Endothelial cell of umbilical vein (primary cell): ENCODE results near the gene VAV3. TPM values are rescaled to one million over a fixed set of nuclear protein-coding genes. Genes with fewer than 3 reads are reported as not detected.

Experiments used
- BruUV-seq: library from RNA; stranded (reverse); fragments of 400-500 nt; replicated peaks from 2 replicates; lab custom pipeline; 2021; lab: Mats Ljungman, UMichigan
- CTCF ChIA-PET: fragments of 300-600, 350-600 bp; sonication (Branson Sonifier 250); formaldehyde crosslinking; loops from one replicate; lab custom pipeline; 2021; ENCODE audit warnings: antibody characterized with exemption, inconsistent platforms; lab: Charles Lee
- POLR2A ChIA-PET: fragments of 300-600, 350-600 bp; sonication (Branson Sonifier 250); formaldehyde crosslinking; loops from one replicate; lab custom pipeline; 2021; ENCODE audit warnings: antibody characterized with exemption, inconsistent platforms; lab: Charles Lee
- DNase-seq: peaks from one replicate; pipeline ENCODE4 v3.0.0-alpha.2; 2011; ENCODE audit warnings: low read depth, low spot score
- FAIRE-seq: peaks from 2 replicates; lab custom pipeline; 2011; peaks lifted over from hg19 to GRCh38; lab: Jason Lieb, UNC
- H2AFZ ChIP-seq: 2 replicates; pipeline ENCODE4 v1.6.0; 2012; ENCODE audit warnings: low read depth, low read length, control low read depth, inconsistent platforms
- H3K27ac ChIP-seq: 2 replicates; pipeline ENCODE4 v1.5.1; 2011; ENCODE audit warnings: low read depth, mild to moderate bottlenecking, control low read depth, low read length, moderate library complexity; ENCODE audit not compliant: insufficient read depth
- H3K27me3 ChIP-seq, 2 experiments: 2 replicates each; pipeline versions ENCODE4 v1.6.0 to v1.6.1; 2011; ENCODE audit warnings: low read length in 2 of 2, mixed read lengths in 1 of 2; ENCODE audit not compliant: control insufficient read depth in 2 of 2, insufficient read depth in 2 of 2
- H3K36me3 ChIP-seq, 2 experiments: 2 replicates in 1 of 2; 3 replicates in 1 of 2; pipeline ENCODE4 v1.5.1; 2011; ENCODE audit warnings: low read length in 2 of 2, mild to moderate bottlenecking in 1 of 2, moderate library complexity in 1 of 2; ENCODE audit not compliant: control insufficient read depth in 2 of 2, insufficient read depth in 2 of 2; ENCODE audit errors: extremely low read depth in 1 of 2
- H3K4me1 ChIP-seq: 3 replicates; pipeline ENCODE4 v1.5.1; 2011; ENCODE audit warnings: mild to moderate bottlenecking, low read length; ENCODE audit not compliant: control insufficient read depth, insufficient read depth; ENCODE audit errors: extremely low read depth
- H3K4me2 ChIP-seq: 2 replicates; pipeline ENCODE4 v1.6.1; 2011; ENCODE audit warnings: low read length, control low read depth, mixed read lengths; ENCODE audit not compliant: insufficient read depth
- H3K4me3 ChIP-seq, 3 experiments: fragments of 200-600 bp in 1 of 3; sonication (generic), shearing (Covaris generic) in 1 of 3; replicated peaks in 1 of 3; 2 replicates each; pipeline ENCODE4 v1.5.1; 2011 to 2016; ENCODE audit warnings: control low read depth in 3 of 3, low read length in 3 of 3, mild to moderate bottlenecking in 2 of 3, inconsistent platforms in 1 of 3, low read depth in 1 of 3, moderate library complexity in 1 of 3; ENCODE audit not compliant: insufficient read depth in 1 of 3
- H3K79me2 ChIP-seq: 2 replicates; pipeline ENCODE4 v1.6.0; 2012; ENCODE audit warnings: low read length, inconsistent platforms; ENCODE audit not compliant: control insufficient read depth, insufficient read depth
- H3K9ac ChIP-seq: replicated peaks from 2 replicates; pipeline ENCODE3; 2011; ENCODE audit warnings: low read length, control low read depth; ENCODE audit not compliant: insufficient read depth; ENCODE audit errors: extremely low read depth
- H3K9me1 ChIP-seq: replicated peaks from 3 replicates; pipeline ENCODE4 v1.6.0; 2011; ENCODE audit warnings: mild to moderate bottlenecking, low read length; ENCODE audit not compliant: control insufficient read depth, insufficient read depth; ENCODE audit errors: extremely low read depth
- H3K9me3 ChIP-seq: replicated peaks from 2 replicates; pipeline ENCODE4 v1.5.1; 2012; ENCODE audit warnings: low read length, inconsistent platforms; ENCODE audit not compliant: control insufficient read depth, insufficient read depth
- H4K20me1 ChIP-seq: replicated peaks from 2 replicates; pipeline ENCODE3; 2011; ENCODE audit warnings: mild to moderate bottlenecking, low read length; ENCODE audit not compliant: control insufficient read depth, insufficient read depth; ENCODE audit errors: extremely low read depth
- EZH2 ChIP-seq: IDR thresholded peaks from 2 replicates; pipeline ENCODE4 v1.6.1; 2012; ENCODE audit warnings: borderline replicate concordance, low read depth, mild to moderate bottlenecking, moderate library complexity, low read length, inconsistent platforms; ENCODE audit not compliant: severe bottlenecking
- FOS ChIP-seq: IDR thresholded peaks from 2 replicates; pipeline ENCODE4 v1.6.1; 2011; ENCODE audit warnings: mild to moderate bottlenecking, low read length, moderate library complexity, borderline replicate concordance; ENCODE audit not compliant: insufficient read depth
- GATA2 ChIP-seq: IDR thresholded peaks from 2 replicates; pipeline ENCODE4 v1.7.0; 2011; ENCODE audit warnings: low read depth, mild to moderate bottlenecking, moderate library complexity, mixed read lengths, low read length; ENCODE audit not compliant: insufficient read length, insufficient read depth
- JUN ChIP-seq: IDR thresholded peaks from 2 replicates; pipeline ENCODE4 v1.6.1; 2011; ENCODE audit warnings: borderline replicate concordance, low read depth; ENCODE audit not compliant: insufficient read length, insufficient read depth
- MYC ChIP-seq: IDR thresholded peaks from one replicate; pipeline ENCODE4 v1.6.1; 2011; ENCODE audit warnings: mild to moderate bottlenecking, low read depth, low read length
- POLR2A ChIP-seq: IDR thresholded peaks from 2 replicates; pipeline ENCODE4 v1.6.1; 2012; ENCODE audit warnings: low read depth, mild to moderate bottlenecking, control low read depth, low read length
- POLR2AphosphoS5 ChIP-seq: IDR thresholded peaks from 2 replicates; pipeline ENCODE4 v1.6.1; 2012; ENCODE audit warnings: low read depth, mild to moderate bottlenecking, control low read depth, low read length, moderate library complexity; ENCODE audit not compliant: insufficient read depth
- dilution Hi-C: fragments of 300-500 bp; cut with MboI; formaldehyde crosslinking; loops from one replicate; pipeline ENCODE4 v1.15.0; 2019; ENCODE audit warnings: low sequenced_read_pairs; ENCODE audit not compliant: extremely low pct_ligation_motif_present
- intact Hi-C: fragments of 100-400 bp; cut with micrococcal nuclease; formaldehyde crosslinking; loops from one replicate; pipeline ENCODE4 v1.10.0; 2022
- polyA plus RNA-seq, 4 experiments: library from polyadenylated mRNA; depleted of rRNA in 3 of 4; stranded (reverse) in 3 of 4; unstranded in 1 of 4; fragments of >200 nt; gene quantifications; 2 replicates each; pipeline versions ENCODE4 v1.2.1 to v1.2.3, GENCODE V29; 2011 to 2012; ENCODE audit warnings: missing spikeins in 1 of 4
- total RNA-seq: library from RNA; stranded (reverse); gene quantifications from 2 replicates; pipeline ENCODE4 v1.2.3, GENCODE V29; 2021
- TF ChIP-seq, protein P1 (sequence below), 2 donors: IDR thresholded peaks; 1 replicate in 1 of 2; 2 replicates in 1 of 2; pipeline ENCODE4 v1.5.1; 2011; ENCODE audit warnings: low read length in 2 of 2, mild to moderate bottlenecking in 2 of 2, moderate library complexity in 2 of 2, control low read depth in 1 of 2, inconsistent platforms in 1 of 2, low read depth in 1 of 2; ENCODE audit not compliant: insufficient read depth in 1 of 2; ENCODE audit errors: extremely low read depth in 1 of 2
- TF ChIP-seq, protein P2 (sequence below): IDR thresholded peaks from 2 replicates; pipeline ENCODE4 v1.6.1; 2011; ENCODE audit not compliant: insufficient read depth, insufficient read length

VAV3 gene
- total and polyA plus RNA-seq, 2 donors (not counting 3 experiments of a cell fraction or from before 2014, with no cell fraction given): 0.18 to 1.5 TPM

- TF ChIP-seq JUN (no peak), EZH2 (no peak), FOS (no peak), MYC (no peak), POLR2AphosphoS5 (no peak), GATA2 (no peak), POLR2A (no peak)
- TF ChIP-seq, protein P1, sequence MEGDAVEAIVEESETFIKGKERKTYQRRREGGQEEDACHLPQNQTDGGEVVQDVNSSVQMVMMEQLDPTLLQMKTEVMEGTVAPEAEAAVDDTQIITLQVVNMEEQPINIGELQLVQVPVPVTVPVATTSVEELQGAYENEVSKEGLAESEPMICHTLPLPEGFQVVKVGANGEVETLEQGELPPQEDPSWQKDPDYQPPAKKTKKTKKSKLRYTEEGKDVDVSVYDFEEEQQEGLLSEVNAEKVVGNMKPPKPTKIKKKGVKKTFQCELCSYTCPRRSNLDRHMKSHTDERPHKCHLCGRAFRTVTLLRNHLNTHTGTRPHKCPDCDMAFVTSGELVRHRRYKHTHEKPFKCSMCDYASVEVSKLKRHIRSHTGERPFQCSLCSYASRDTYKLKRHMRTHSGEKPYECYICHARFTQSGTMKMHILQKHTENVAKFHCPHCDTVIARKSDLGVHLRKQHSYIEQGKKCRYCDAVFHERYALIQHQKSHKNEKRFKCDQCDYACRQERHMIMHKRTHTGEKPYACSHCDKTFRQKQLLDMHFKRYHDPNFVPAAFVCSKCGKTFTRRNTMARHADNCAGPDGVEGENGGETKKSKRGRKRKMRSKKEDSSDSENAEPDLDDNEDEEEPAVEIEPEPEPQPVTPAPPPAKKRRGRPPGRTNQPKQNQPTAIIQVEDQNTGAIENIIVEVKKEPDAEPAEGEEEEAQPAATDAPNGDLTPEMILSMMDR (IDR thresholded peaks at IDR 0.05; ENCODE audit: extremely low read depth in 1 of 2, insufficient read depth in 1 of 2, low read depth in 1 of 2, low read length in 2 of 2): no peak
- TF ChIP-seq, protein P2, sequence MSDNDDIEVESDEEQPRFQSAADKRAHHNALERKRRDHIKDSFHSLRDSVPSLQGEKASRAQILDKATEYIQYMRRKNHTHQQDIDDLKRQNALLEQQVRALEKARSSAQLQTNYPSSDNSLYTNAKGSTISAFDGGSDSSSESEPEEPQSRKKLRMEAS: no peak
- intact Hi-C loops: no loop called here
- POLR2A ChIA-PET: no interaction called here
These were observed 365.8 kb downstream of the VAV3 start for GRCh38 chr1:107599220-107599619.

More at GRCh38 chr1:107599220-107599619, 365.8 kb downstream of the VAV3 start:
- H3K27ac ChIP-seq: no peak overlapping the region
- no peaks in the 10 kb centered on the region for H3K4me1 ChIP-seq
- no peaks in the 10 kb centered on the region for H3K9me3 ChIP-seq
- no TSS peak for BruUV-seq
- H3K36me3 ChIP-seq: no peaks in the 10 kb centered on the region
- dilution Hi-C loops: no loop called here
- H3K4me3 ChIP-seq: no peak overlapping the region
- H2AFZ ChIP-seq: no peak overlapping the region
- no peaks in the 10 kb centered on the region for H3K27me3 ChIP-seq
- H3K9me1 ChIP-seq: no peaks in the 10 kb centered on the region
- no peak overlapping the region for H3K4me2 ChIP-seq
- FAIRE-seq (no peak), DNase-seq (no peak)
- CTCF ChIA-PET: interaction anchor here (1.8 kb wide), 1 partner anchor 10 kb away, joined by 4 read pairs; no protein-coding TSS in a partner anchor
- no peaks in the 10 kb centered on the region for H4K20me1 ChIP-seq
- no peaks in the 10 kb centered on the region for H3K79me2 ChIP-seq
- no peak overlapping the region for H3K9ac ChIP-seq
